Measurements from ENCODE around the gene ZNF304.

The ZNF304 gene

DNA sequence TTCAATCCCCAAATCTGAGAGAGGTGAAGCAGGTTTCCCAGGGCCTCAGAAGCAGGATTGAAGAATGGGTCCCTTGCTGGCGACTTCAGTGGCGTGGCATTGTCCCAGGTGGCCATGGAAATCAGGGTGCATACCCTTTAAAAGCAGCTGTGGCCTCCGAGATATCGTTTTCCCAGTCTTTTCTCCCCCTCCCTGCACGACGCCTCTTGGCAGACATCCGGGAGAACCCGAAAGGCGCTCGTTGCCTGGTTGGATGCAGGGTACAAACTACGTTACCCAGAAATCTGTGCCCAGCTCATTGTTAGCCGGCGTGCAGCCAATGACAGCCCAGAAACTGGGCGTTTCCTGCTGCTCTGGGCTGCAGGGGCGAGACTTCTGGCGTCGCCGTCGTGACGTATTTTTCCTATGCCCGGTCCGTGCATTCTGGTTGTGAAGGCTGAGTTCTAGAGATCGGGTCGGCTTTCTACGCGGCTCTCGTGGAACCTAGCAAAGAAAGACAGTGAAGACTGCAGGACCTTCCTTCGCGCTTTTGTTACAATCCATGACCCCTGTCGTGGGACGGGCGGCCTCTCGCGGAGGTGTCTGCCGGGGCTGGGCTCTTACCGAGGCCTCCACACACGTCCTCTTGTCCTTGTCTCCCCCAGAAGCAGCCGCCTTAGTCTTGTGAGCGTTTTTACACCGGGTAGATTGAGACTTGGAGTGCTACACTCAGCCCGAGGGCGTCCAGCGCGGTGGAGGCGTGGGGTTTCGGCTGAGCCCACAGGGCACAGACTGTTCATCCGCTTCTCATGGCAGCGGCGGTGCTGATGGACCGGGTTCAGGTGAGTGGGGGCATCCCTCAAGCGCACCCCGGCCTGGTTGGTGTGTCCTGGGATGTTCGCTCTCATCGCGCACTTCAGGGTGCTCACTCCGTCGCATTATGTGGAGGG is at the start of gene ZNF304:
Gene ZNF304 (plus strand): TSS at position 395 of the 929 bp plus-strand sequence. CDS start 394 bp downstream, at position 789.
- DNase-seq (ENCODE audit: low spot score) (peak; percentile 82), FAIRE-seq (peak; percentile 84)

GRCh38 chr19:57302020-57302465 is 49.0 kb upstream of the ZNF304 start:
- DNase-seq (ENCODE audit: low spot score) (no peak), FAIRE-seq (no peak)

DNA sequence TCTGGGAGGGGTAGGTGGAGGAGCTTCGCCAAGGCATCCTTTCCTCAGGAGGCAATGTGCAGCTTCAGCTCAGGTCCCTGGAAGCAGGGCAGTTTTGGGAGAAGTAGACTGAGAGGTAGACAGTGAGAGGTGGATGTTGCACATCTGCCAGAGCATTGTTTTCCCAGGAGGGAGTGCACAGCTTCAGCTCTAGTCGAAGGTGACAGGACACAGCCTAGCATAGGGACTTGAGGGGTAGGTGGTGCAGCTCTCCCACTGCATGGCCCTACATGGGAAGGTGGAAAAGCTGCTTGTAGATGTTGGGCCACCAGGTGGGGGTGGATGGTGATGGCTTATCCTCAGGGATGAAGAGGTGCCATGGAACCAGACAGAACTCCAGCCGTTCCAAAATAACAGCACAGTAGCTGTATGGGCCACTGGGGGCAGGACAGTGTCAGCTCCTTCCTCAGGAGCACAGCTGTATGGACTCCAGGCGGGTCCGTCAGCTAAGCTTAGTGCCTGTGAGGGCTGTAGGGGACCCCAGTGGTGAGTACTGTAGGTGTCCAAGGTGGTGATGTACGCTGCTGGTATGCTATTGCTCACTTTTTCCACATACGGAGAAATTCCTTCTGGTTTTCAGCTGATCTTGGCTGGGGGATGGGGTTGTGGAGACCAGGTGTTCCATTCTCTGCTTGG is 48.2 kb upstream of the ZNF304 start:
- no peak for DNase-seq (ENCODE audit: low spot score)
- no peak for FAIRE-seq

DNA sequence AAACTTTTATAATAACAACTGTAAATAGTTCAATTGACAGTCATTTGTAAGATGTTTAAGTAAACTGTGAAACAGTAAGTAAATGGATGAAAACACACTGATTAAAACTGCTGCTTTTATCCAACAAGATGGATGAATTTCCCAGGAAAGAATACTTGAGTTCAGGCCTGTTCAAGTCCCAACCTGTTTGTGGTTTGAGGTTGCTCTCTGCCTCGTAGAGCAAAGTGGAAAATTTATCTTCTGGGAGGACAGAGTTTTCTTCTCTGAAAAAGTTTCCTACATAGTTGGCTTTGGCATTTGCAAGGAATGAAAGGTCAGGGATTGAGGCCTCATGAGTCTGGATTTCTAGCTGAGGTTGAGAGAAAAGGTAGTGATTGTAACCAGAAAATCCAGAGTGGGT is 46.0 kb upstream of the ZNF304 start:
- FAIRE-seq, result no peak
- DNase-seq (ENCODE audit: low spot score), result no peak

DNA sequence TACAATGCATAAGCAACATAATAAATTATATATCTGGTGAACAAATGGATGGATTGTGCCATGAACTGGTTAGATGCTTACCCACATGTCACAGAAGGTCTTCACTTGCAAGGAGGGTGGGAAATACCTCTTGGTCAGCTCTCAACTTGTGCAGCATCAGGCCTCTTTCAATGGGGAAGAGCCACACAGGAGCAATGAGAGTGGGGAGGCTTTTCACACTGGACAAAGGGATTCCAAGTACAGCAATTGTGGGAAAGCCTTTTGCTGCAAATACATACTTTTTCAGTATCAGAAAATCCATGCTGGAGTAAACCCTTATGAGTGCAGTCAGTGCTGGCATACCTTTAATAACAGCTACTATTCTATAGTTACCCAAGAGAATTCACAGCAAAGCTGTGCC is 42.6 kb upstream of the ZNF304 start:
- FAIRE-seq (no peak), DNase-seq (ENCODE audit: low spot score) (no peak)

GRCh38 chr19:57310792-57311191 is 40.3 kb upstream of the ZNF304 start:
- no peak for FAIRE-seq
- no peak for DNase-seq (ENCODE audit: low spot score)

GRCh38 chr19:57314146-57314545 is 36.9 kb upstream of the ZNF304 start:
- no peak for DNase-seq (ENCODE audit: low spot score)
- FAIRE-seq, result no peak

GRCh38 chr19:57317503-57317902 is 33.6 kb upstream of the ZNF304 start:
- FAIRE-seq (no peak), DNase-seq (ENCODE audit: low spot score) (no peak)

DNA sequence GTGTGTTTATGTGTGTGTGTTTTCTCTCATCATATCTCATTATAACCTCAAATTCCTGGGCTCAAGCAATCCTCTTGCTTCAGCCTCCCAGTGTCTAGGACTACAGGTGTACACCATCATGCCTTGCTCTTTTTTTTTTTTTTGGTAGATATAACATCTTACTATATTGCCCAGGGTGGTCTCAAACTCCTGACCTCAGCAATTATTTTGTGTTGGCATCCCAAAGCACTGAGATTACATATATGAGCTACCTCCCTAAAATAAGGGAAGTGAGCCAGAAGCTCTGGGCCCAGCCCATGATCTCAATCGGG is 31.2 kb upstream of the ZNF304 start:
- DNase-seq (ENCODE audit: low spot score) (no peak), FAIRE-seq (no peak)

DNA sequence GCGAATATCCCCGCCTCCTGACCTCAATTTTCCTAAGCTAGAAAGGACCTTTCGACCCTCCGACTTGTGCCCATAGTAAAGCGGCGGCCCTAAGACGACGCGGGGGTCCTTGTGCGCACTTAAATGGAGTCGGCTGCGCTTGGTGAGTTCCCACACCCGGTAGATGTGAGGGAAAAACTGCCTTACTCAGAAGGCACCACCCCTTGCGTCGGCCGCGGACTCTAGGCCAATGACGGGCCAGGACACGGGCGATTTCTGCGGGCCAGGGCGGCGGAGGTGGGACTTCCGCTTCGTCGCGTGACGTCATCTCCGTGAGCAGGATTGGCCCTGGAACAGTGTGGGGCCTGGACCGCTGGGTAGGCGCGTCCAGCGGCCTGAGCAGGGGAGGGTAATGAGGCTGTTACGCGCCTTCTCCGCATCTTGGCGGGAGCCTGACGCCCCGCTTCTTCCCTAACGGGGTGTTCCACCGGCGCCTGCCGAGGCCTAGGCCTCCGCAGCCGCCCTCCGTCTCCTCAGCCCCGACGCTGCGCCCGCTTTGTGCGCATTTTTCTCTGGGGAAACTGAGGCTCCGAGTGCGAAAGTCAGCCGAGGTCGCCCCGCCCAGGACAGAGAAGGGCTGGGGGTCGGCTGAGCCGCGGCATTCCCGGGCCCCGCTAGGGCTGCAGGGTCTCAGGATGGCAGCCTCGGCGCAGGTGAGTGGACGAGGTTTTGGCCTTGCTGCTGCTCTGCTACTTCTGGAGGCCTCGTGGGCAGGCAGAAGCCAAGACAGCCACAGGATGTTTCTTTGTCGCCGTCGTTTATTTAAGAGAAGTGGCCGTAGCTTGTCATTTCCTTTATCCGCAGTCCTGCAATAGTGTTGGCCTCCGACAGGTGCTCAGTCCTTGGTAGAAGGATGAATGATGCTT is 30.6 kb upstream of the ZNF304 start, which contains the start of gene ZNF543:
Gene ZNF543 (plus strand): TSS at position 293 of the 905 bp plus-strand sequence. CDS start 382 bp downstream, at position 675.
- peak; percentile 82 for FAIRE-seq
- peak; percentile 82 for DNase-seq (ENCODE audit: low spot score)

DNA sequence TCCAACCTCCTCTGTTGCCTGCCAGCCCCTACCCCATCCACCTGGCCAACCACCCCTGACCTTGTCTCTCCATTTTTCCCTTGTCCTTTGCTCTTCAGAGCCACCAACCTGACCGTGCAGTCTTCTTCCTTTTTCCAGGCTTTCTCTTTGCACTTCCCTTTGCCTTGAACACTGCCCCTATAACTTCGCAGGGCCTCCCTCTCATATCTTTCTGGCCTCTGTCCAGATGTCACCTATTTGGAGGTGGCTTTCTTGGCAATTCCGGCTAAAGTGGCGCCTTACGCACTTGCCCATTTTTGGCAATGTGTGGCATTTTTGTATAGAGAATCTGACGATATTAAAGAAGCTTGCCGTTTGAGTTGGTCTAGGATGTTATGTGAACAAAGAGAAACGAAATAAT is 30.0 kb upstream of the ZNF304 start:
- no peak for FAIRE-seq
- DNase-seq (ENCODE audit: low spot score), result no peak

- DNase-seq (ENCODE audit: low spot score), result no peak
- no peak for FAIRE-seq
Observed at GRCh38 chr19:57321751-57322150, 29.3 kb upstream of the ZNF304 start.

DNA sequence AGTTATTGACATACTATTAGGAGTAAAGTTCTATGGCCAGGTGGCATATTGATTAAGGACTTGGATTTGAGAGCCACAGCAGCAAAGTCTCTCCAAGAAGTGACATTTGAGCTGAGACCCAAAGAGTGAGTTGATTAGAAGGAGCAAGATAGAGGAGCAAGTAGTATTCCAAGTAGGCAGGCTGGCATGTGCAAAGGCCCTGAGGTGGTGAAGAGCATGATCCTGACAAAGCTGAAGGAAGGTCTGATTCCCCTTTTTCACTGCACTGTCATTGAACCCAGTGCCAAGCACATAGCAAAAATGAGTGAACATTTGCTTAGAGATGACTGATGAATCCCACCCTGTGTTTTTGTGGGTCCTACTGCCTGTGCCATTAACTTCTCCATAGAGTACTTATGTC is 26.1 kb upstream of the ZNF304 start:
- DNase-seq (ENCODE audit: low spot score), result no peak

DNA sequence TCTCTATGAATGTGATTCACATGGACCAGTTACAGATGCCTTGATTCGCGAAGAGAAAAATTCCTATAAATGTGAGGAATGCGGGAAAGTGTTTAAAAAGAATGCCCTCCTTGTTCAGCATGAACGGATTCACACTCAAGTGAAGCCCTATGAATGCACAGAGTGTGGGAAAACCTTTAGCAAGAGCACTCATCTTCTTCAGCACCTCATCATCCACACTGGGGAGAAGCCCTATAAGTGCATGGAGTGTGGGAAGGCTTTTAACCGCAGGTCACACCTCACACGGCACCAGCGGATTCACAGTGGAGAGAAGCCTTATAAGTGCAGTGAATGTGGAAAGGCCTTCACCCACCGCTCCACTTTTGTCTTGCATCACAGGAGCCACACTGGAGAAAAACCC is 23.1 kb upstream of the ZNF304 start:
- DNase-seq (ENCODE audit: low spot score) (no peak), FAIRE-seq (no peak)

More for the DNA sequence above, 26.1 kb upstream of the ZNF304 start:
- no peak for FAIRE-seq

DNA sequence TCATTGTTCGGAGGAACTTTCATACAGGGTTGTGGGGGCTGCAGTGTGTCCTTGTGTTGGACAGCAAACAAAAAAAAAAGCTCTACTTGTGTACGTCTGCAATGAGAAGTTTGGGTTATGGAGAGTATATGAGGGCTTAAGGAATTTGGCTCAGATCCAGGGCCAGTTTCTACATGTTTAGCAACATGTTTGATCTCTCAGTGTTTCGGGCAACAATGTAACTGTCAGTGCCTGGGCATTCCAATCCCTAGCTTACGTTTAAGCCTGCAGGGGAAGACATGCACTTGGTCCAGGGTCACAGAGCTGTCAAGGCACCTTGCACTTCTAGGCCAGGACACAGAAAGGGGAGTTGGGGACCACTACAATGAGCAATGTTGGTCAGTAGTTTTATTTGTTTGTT is 16.9 kb upstream of the ZNF304 start:
- no peak for FAIRE-seq
- no peak for DNase-seq (ENCODE audit: low spot score)

GRCh38 chr19:57338877-57339276 is 12.2 kb upstream of the ZNF304 start:
- FAIRE-seq (no peak), DNase-seq (ENCODE audit: low spot score) (no peak)

DNA sequence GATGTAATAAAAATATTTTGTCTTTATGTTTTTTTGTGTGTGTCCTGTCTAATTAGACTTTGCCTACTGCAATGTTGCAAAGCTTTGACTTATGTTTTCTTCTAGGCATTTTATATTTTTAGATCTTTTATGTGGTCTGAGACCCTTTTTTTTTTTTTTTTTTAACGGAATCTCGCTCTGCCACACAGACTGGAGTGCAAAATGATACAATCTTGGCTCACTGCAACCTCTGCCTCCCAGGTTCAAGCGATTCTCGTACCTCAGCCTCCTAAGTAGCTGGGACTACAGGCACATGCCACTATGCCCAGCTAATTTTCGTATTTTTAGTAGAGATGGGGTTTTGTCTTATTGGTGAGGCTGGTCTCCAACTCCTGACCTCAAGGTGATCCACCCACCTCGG is 8.5 kb upstream of the ZNF304 start:
- DNase-seq (ENCODE audit: low spot score), result no peak
- FAIRE-seq, result no peak

GRCh38 chr19:57348136-57348535 is 2.9 kb upstream of the ZNF304 start:
- no peak for DNase-seq (ENCODE audit: low spot score)
- no peak for FAIRE-seq

DNA sequence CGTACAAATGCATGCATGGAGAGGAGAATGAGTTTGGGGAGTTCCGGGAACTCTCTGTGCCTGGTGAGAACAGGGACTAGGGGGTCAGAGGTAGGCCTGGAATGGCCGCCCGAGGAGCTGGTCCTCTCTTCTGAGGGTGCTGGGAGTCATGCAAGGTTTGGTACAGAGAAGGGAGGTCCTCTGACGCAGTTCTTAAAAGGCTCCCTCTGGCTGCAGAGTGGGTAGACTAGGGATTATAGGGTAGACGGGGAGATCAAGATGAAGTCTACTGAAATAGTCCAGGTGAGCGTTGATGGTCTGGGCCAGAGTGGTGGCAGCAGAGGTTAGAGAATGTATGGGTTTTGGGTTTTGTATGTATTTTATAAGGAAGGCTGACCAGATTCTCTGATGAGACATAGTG is 796 bp downstream of the ZNF304 start:
- FAIRE-seq, result no peak
- no peak for DNase-seq (ENCODE audit: low spot score)

- FAIRE-seq, result no peak
- DNase-seq (ENCODE audit: low spot score), result no peak
Observed at GRCh38 chr19:57355916-57356315, 4.8 kb downstream of the ZNF304 start.

DNA sequence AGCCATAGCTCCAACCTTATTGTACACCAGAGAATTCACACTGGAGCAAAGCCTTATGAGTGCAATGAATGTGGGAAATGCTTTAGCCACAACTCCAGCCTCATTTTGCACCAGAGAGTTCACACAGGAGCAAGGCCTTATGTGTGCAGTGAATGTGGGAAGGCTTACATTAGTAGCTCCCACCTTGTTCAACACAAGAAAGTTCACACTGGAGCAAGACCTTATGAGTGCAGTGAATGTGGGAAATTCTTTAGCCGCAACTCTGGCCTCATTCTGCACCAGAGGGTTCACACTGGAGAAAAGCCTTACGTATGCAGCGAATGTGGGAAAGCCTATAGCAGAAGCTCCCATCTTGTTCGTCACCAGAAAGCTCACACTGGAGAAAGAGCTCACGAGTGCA is 6.3 kb downstream of the ZNF304 start:
- FAIRE-seq (no peak), DNase-seq (ENCODE audit: low spot score) (no peak)

DNA sequence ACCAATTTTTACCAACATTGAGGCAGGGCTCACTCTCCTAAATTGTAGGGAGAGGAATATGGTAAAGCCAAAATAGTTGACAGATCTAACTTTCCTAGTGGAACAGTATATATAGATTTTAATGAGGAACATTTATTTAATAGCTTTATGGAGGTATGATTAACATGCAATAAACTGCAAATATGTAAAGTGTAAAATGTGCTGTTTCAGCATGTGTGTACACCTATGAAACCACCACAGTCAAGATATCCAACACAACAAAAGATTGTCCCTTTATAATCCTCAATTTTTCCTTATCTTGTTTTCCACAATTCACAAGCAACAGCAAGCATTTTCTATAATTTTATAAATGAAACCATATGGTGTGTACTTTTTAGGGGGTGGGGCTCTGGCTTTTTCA is 8.2 kb downstream of the ZNF304 start:
- FAIRE-seq (no peak), DNase-seq (ENCODE audit: low spot score) (no peak)
